ENCODE results near the gene PFKP. TPM values are rescaled to one million over a fixed set of nuclear protein-coding genes. Genes with fewer than 3 reads are reported as not detected.

Gene PFKP
- total RNA-seq, 2 donors from 2014 or later = 55.2 to 119 TPM

DNA sequence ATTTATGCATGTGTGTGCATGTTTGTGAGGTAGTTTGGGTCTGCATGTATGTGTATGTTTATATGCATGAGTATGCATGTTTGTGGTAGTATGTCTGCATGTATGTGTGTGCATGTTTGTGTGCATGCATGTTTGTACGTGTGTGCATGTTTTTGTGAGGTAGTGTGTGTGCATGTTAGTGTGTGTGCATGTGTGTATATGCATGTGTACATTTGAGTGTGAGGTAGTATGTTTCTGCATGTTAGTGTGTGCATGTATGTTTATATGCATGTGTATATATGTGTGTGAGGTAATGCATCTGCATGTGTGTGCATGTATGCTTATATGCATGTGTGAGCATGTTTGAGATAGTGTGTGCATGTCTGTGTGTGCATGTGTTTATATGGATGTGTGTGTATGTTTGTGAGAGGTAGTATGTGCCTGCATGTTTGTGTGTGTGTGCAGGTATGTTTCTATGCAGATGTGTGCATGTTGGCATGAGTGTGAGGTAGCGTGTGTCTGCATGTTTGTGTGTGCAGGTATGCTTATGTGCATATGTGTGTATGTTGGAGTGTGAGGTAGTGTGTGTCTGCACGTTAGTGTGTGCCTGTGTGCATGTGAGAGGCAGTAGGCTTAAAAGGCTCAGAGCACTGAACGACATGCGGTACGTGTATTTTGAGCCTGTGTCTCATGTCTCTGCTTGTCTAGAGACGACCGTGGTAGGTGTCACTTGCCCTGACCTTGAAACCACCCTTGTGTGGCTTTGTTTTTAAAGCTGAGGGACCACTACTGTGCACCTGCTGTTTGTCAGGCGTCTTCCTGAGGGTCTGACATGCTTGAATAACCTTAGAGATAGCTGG, 43.7 kb downstream of the PFKP start:
- no peaks in the 10 kb centered on the region for H3K27me3 ChIP-seq
- peaks cover 0 to 25% of the 10 kb centered on the region in 2 donors for H3K4me1 ChIP-seq
- no peak overlapping the region for H3K27ac ChIP-seq
- peaks cover 42% of the 10 kb centered on the region for H3K36me3 ChIP-seq
- TF ChIP-seq, protein P1, sequence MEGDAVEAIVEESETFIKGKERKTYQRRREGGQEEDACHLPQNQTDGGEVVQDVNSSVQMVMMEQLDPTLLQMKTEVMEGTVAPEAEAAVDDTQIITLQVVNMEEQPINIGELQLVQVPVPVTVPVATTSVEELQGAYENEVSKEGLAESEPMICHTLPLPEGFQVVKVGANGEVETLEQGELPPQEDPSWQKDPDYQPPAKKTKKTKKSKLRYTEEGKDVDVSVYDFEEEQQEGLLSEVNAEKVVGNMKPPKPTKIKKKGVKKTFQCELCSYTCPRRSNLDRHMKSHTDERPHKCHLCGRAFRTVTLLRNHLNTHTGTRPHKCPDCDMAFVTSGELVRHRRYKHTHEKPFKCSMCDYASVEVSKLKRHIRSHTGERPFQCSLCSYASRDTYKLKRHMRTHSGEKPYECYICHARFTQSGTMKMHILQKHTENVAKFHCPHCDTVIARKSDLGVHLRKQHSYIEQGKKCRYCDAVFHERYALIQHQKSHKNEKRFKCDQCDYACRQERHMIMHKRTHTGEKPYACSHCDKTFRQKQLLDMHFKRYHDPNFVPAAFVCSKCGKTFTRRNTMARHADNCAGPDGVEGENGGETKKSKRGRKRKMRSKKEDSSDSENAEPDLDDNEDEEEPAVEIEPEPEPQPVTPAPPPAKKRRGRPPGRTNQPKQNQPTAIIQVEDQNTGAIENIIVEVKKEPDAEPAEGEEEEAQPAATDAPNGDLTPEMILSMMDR (IDR thresholded peaks at IDR 0.05) = no peak
- H3K9me3 ChIP-seq = no peaks in the 10 kb centered on the region
- DNase-seq (ENCODE audit: low spot score) = no peak
- no peak overlapping the region for H3K4me3 ChIP-seq

DNA sequence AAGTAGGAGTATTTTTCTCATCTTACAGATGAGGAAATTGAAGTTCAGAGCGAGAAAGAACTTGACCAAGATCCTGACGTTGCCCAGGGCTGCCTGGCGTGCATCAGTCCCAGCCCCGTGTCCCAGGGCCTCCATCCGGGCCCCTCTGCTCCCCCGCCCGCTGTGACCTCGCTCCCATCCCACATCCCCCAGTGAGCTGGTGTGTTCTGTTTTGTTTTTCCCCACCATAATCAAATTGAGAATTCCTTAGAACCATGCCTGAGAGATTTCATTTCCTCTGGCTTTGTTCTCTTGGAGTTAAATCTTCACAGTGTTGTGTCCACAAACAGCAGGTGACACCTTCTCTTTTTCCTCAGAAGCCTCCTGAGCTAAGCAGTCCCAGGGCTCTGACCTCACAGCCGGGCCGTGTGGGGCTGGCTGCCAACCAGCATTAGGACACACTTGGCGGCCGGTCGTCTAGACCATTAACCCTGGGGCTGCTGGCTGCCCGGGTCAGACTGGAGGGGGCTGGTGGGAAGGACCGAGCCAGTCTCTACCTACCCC, 44.3 kb downstream of the PFKP start:
- Histone ChIP-seq H3K36me3 (peaks cover 42% of the 10 kb centered on the region), H3K27ac (no peak overlapping the region), H3K27me3 (no peaks in the 10 kb centered on the region), H3K9me3 (no peaks in the 10 kb centered on the region), H3K4me3 (no peak overlapping the region), H3K4me1 (peaks cover 0 to 29% of the 10 kb centered on the region in 2 donors)
- DNase-seq (ENCODE audit: low spot score) = no peak
- TF ChIP-seq, protein P1 (IDR thresholded peaks at IDR 0.05) = no peak

- H3K9me3 ChIP-seq = no peaks in the 10 kb centered on the region
- peaks cover 51% of the 10 kb centered on the region for H3K36me3 ChIP-seq
- TF ChIP-seq, protein P1 (IDR thresholded peaks at IDR 0.05) = no peak
- no peak overlapping the region for H3K4me3 ChIP-seq
- no peak for DNase-seq (ENCODE audit: low spot score)
- H3K4me1 ChIP-seq = peaks cover 0 to 23% of the 10 kb centered on the region in 2 donors
- no peak overlapping the region for H3K27ac ChIP-seq
- H3K27me3 ChIP-seq = no peaks in the 10 kb centered on the region
Measured at GRCh38 chr10:3113343-3113720, 46.0 kb downstream of the PFKP start.

DNA sequence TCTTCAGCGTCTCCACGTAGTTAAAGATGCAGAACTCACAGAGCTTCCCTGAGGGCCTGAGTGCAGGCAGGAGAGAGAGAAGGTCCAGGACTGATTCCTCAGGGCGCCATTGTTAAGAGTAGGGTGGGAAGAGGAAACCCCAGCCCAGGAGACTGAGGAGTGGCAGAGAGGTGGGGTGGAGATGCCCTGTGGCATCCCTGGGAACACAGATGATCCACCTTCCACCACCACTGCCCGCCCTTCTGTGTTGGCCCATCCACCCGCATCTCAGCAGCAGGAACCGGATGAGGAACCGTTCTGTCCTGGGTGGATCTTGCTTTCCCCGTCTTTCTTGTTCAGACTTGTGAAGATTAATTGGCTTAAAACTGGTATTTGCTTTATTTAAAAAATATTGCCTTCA, 48.3 kb downstream of the PFKP start:
- H3K4me3 ChIP-seq = no peak overlapping the region
- H3K27ac ChIP-seq = no peak overlapping the region
- peaks cover 43% of the 10 kb centered on the region for H3K36me3 ChIP-seq
- no peaks in the 10 kb centered on the region for H3K9me3 ChIP-seq
- no peaks in the 10 kb centered on the region for H3K27me3 ChIP-seq
- TF ChIP-seq, protein P1 (IDR thresholded peaks at IDR 0.05) = no peak
- DNase-seq (ENCODE audit: low spot score) = no peak
- H3K4me1 ChIP-seq = peaks cover 0 to 19% of the 10 kb centered on the region in 2 donors

DNA sequence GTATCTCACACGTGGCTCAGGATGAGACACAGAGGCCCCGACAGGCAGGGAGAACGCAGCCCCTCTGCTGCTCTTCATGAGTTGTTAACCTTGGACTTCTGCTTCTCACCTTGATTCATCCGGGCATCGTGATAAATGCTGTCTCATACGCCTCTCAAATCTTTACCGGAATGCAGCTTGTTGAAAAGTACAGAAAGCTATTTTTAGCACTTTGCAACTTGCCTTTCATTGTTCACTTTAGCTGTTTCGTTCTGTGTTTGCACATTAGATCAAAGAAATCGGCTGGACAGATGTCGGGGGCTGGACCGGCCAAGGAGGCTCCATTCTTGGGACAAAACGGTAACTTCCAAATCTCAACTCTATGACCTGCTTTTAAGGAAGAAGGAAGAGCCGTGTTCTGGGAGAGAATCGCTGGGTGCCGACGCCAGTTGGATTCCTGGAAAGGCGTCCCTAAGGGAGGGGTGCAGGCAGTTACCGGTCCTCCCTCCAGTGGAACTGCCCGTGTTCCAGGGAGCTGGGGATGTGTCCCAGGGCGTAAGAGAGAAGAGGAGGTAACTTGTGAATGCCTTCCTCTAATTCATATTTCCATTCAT, 49.3 kb downstream of the PFKP start:
- Histone ChIP-seq H3K4me1 (peaks cover 0 to 9% of the 10 kb centered on the region in 2 donors), H3K27ac (peak overlapping the region in 1 of 2 donors; percentile 10), H3K36me3 (peaks cover 43% of the 10 kb centered on the region), H3K4me3 (no peak overlapping the region), H3K27me3 (no peaks in the 10 kb centered on the region), H3K9me3 (no peaks in the 10 kb centered on the region)
- TF ChIP-seq, protein P1 (IDR thresholded peaks at IDR 0.05) = no peak
- no peak for DNase-seq (ENCODE audit: low spot score)

All from right atrium auricular region (tissue), 2 donors.